GM23248 (cell line): Measurements from ENCODE around the gene SLC7A4.

Source experiments
- EZH2 ChIP-seq: fragments of 200-600 bp; sonication (generic); IDR thresholded peaks from 2 replicates; pipeline ENCODE4 v1.6.1; 2018; ENCODE audit warnings: antibody characterized with exemption, mild to moderate bottlenecking; ENCODE audit not compliant: insufficient read depth, poor library complexity, severe bottlenecking
- EZH2phosphoT487 ChIP-seq: fragments of 200-600 bp; sonication (generic); IDR thresholded peaks from 2 replicates; pipeline ENCODE4 v1.6.1; 2018; ENCODE audit warnings: antibody characterized with exemption, moderate library complexity, mild to moderate bottlenecking, low read depth; ENCODE audit not compliant: insufficient read depth

- TF ChIP-seq EZH2 (no peak), EZH2phosphoT487 (no peak)
Observed at GRCh38 chr22:21055564-21055834, 23.1 kb upstream of the SLC7A4 start.
